Measurements from ENCODE around the gene UNC50. TPM values are rescaled to one million over a fixed set of nuclear protein-coding genes. Genes with fewer than 3 reads are reported as not detected.

Gene UNC50
- total and polyA plus RNA-seq, 2 donors (not counting 1 experiment from before 2014, with no cell fraction given), result 27.2 to 38.8 TPM

DNA sequence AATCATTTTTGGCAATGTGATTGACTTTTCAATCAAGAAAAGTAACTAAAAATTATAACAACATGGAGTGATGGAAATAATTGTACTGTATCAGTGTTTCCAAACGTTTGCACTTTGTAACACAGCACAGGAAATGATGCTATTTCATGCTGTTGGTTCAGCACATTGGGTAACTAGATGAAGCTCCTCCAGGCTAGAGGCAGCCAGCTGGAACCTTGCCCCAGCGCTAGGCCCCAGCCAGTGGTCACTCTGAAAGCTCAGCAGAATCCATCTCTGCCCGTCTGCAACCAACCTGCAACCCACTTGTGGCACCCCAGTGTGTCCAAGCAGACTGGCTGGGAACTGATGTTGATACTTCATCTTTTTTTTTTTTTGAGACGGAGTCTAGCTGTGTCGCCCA, 15.3 kb downstream of the UNC50 start:
- H2AFZ ChIP-seq (ENCODE audit: insufficient read depth, low read depth, low read length, poor library complexity, severe bottlenecking), result no peak overlapping the region
- no peaks in the 10 kb centered on the region for H3K9me3 Mint-ChIP-seq (ENCODE audit: insufficient read depth)
- no peaks in the 10 kb centered on the region for H3K4me1 ChIP-seq (ENCODE audit: control insufficient read depth in 2 of 2, insufficient read depth in 2 of 2, low read length in 2 of 2)
- H3K27ac ChIP-seq (ENCODE audit: low read length in 2 of 2), result no peak overlapping the region
- 80% methylated on average over 3 of the region's 5 CpGs for WGBS (ENCODE audit: insufficient coverage)
- no peaks in the 10 kb centered on the region for H4K20me1 ChIP-seq (ENCODE audit: control insufficient read depth, insufficient read depth, low read length, poor library complexity, severe bottlenecking)
- CTCF ChIA-PET, result interaction anchor here (1.2 kb wide), 1 partner anchor 26 kb away, joined by 7 read pairs; no protein-coding TSS in a partner anchor
- H3K4me1 Mint-ChIP-seq, result no peaks in the 10 kb centered on the region
- no peaks in the 10 kb centered on the region for H3K79me2 ChIP-seq (ENCODE audit: control insufficient read depth, insufficient read depth, low read length)
- POLR2A ChIA-PET, result no interaction called here
- no peaks in the 10 kb centered on the region for H3K9me3 ChIP-seq (ENCODE audit: control extremely low read depth in 1 of 3, control insufficient read depth in 2 of 3, insufficient read depth in 1 of 3, low read length in 2 of 3)
- no peak overlapping the region for H3K4me3 ChIP-seq (ENCODE audit: control extremely low read depth in 1 of 5, extremely low read depth in 1 of 5, insufficient read depth in 1 of 5, low read depth in 2 of 5, low read length in 4 of 5)
- intact Hi-C loops (cut with micrococcal nuclease), result no loop called here
- no peaks in the 10 kb centered on the region for H3K27me3 ChIP-seq (replicated peaks in 1 of 4; ENCODE audit: control extremely low read depth in 1 of 4, control insufficient read depth in 3 of 4, insufficient read depth in 4 of 4, low read length in 3 of 4)
- H3K4me2 ChIP-seq (replicated peaks; ENCODE audit: low read depth, low read length, poor library complexity, severe bottlenecking), result no peak overlapping the region
- no peak for DNase-seq
- no peaks in the 10 kb centered on the region for H3K27me3 Mint-ChIP-seq
- no peak overlapping the region for H3K27ac Mint-ChIP-seq
- H3K9ac ChIP-seq (ENCODE audit: low read length), result no peak overlapping the region
- no peaks in the 10 kb centered on the region for H3K36me3 ChIP-seq (replicated peaks in 1 of 2; ENCODE audit: control extremely low read depth in 1 of 2, control insufficient read depth in 1 of 2, extremely low read depth in 1 of 2, insufficient read depth in 2 of 2, low read length in 1 of 2)
- no peak for TF ChIP-seq EZH2 (IDR thresholded peaks at IDR 0.05; ENCODE audit: borderline replicate concordance, insufficient read depth, low read depth, low read length, poor library complexity, severe bottlenecking)
- TF ChIP-seq, protein P1, sequence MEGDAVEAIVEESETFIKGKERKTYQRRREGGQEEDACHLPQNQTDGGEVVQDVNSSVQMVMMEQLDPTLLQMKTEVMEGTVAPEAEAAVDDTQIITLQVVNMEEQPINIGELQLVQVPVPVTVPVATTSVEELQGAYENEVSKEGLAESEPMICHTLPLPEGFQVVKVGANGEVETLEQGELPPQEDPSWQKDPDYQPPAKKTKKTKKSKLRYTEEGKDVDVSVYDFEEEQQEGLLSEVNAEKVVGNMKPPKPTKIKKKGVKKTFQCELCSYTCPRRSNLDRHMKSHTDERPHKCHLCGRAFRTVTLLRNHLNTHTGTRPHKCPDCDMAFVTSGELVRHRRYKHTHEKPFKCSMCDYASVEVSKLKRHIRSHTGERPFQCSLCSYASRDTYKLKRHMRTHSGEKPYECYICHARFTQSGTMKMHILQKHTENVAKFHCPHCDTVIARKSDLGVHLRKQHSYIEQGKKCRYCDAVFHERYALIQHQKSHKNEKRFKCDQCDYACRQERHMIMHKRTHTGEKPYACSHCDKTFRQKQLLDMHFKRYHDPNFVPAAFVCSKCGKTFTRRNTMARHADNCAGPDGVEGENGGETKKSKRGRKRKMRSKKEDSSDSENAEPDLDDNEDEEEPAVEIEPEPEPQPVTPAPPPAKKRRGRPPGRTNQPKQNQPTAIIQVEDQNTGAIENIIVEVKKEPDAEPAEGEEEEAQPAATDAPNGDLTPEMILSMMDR (IDR thresholded peaks at IDR 0.05), result no peak
- no peak overlapping the region for H3K4me3 Mint-ChIP-seq
- no peak for ATAC-seq (ENCODE audit: low read depth)

DNA sequence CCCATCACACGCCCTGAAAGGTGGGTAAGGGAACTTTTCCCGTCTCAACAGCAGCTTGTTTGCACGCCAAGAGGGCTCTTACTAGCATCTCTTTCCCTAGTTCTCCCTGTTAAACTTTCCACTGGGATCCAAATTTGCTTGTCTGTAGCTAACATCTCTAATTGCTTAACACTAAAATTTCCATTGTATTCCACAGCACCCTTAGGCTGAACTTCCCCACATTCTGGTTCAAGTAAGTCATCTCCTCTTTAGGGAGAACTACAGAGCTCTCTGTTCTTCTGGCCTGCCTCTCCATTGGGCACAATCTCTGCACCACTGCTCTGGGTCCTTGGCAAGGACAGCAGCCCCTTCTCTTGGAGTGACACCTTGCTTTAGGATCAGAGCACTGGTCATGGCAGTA, 24.0 kb downstream of the UNC50 start:
- Histone ChIP-seq H3K27ac (ENCODE audit: low read length in 2 of 2) (no peak overlapping the region), H3K4me3 (ENCODE audit: control extremely low read depth in 1 of 5, extremely low read depth in 1 of 5, insufficient read depth in 1 of 5, low read depth in 2 of 5, low read length in 4 of 5) (no peak overlapping the region), H3K27me3 (replicated peaks in 1 of 4; ENCODE audit: control extremely low read depth in 1 of 4, control insufficient read depth in 3 of 4, insufficient read depth in 4 of 4, low read length in 3 of 4) (no peaks in the 10 kb centered on the region), H3K4me2 (replicated peaks; ENCODE audit: low read depth, low read length, poor library complexity, severe bottlenecking) (no peak overlapping the region), H3K9me3 (ENCODE audit: control extremely low read depth in 1 of 3, control insufficient read depth in 2 of 3, insufficient read depth in 1 of 3, low read length in 2 of 3) (no peaks in the 10 kb centered on the region), H3K79me2 (ENCODE audit: control insufficient read depth, insufficient read depth, low read length) (no peaks in the 10 kb centered on the region), H4K20me1 (ENCODE audit: control insufficient read depth, insufficient read depth, low read length, poor library complexity, severe bottlenecking) (no peaks in the 10 kb centered on the region), H3K36me3 (replicated peaks in 1 of 2; ENCODE audit: control extremely low read depth in 1 of 2, control insufficient read depth in 1 of 2, extremely low read depth in 1 of 2, insufficient read depth in 2 of 2, low read length in 1 of 2) (peaks cover 3 to 22% of the 10 kb centered on the region in 2 experiments), H2AFZ (ENCODE audit: insufficient read depth, low read depth, low read length, poor library complexity, severe bottlenecking) (no peak overlapping the region), H3K4me1 (ENCODE audit: control insufficient read depth in 2 of 2, insufficient read depth in 2 of 2, low read length in 2 of 2) (peaks cover 0 to under 1% of the 10 kb centered on the region in 2 donors), H3K9ac (ENCODE audit: low read length) (no peak overlapping the region)
- Mint-ChIP-seq H3K9me3 (ENCODE audit: insufficient read depth) (no peaks in the 10 kb centered on the region), H3K4me3 (no peak overlapping the region), H3K4me1 (peaks cover 2% of the 10 kb centered on the region), H3K27ac (no peak overlapping the region), H3K27me3 (no peaks in the 10 kb centered on the region)
- WGBS (ENCODE audit: insufficient coverage), result 100% methylated on average over 3 of the region's 3 CpGs
- TF ChIP-seq, protein P1 (IDR thresholded peaks at IDR 0.05), result no peak
- no peak for TF ChIP-seq EZH2 (IDR thresholded peaks at IDR 0.05; ENCODE audit: borderline replicate concordance, insufficient read depth, low read depth, low read length, poor library complexity, severe bottlenecking)
- ATAC-seq (ENCODE audit: low read depth), result no peak
- no peak for DNase-seq
- ChIA-PET POLR2A (no interaction called here), CTCF (interaction anchor here (2.1 kb wide), 1 partner anchor 17 kb away, joined by 11 read pairs; no protein-coding TSS in a partner anchor)
- intact Hi-C loops (cut with micrococcal nuclease), result no loop called here

Measured in B cell (primary cell).